ENCODE data around the gene FCHO2.

FCHO2 gene

DNA sequence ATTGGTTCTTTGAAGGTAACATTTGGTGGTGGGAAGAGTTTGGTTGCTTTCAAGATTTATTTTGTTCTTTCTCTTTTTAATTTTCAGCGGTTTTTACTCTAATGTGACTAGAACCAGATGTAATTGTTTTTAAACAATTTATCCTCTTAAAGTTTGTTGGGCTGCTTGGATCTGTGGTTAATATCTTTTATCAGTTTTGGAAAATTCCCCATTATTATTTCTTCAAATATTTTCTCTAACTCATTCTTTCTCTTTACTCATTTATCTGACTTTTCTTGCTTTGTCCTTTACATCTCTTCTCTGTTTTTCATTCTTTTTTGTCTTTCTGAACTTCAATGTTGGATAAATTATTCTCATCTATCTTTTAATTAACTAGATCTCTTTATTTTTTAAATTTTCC is 29.9 kb downstream of the FCHO2 start:
- TF ChIP-seq EZH2phosphoT487 (IDR thresholded peaks at IDR 0.05; ENCODE audit: low read depth) = no peak
- TF ChIP-seq, protein P1, sequence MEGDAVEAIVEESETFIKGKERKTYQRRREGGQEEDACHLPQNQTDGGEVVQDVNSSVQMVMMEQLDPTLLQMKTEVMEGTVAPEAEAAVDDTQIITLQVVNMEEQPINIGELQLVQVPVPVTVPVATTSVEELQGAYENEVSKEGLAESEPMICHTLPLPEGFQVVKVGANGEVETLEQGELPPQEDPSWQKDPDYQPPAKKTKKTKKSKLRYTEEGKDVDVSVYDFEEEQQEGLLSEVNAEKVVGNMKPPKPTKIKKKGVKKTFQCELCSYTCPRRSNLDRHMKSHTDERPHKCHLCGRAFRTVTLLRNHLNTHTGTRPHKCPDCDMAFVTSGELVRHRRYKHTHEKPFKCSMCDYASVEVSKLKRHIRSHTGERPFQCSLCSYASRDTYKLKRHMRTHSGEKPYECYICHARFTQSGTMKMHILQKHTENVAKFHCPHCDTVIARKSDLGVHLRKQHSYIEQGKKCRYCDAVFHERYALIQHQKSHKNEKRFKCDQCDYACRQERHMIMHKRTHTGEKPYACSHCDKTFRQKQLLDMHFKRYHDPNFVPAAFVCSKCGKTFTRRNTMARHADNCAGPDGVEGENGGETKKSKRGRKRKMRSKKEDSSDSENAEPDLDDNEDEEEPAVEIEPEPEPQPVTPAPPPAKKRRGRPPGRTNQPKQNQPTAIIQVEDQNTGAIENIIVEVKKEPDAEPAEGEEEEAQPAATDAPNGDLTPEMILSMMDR (IDR thresholded peaks at IDR 0.05; ENCODE audit: low read depth, low read length) = no peak
- H3K36me3 ChIP-seq (replicated peaks; ENCODE audit: low read depth, low read length) = no peaks in the 10 kb centered on the region
- no peaks in the 10 kb centered on the region for H4K20me1 ChIP-seq (ENCODE audit: insufficient read depth, low read length)
- H3K27me3 ChIP-seq (ENCODE audit: low read depth, low read length) = no peaks in the 10 kb centered on the region
- no peak overlapping the region for H3K9ac ChIP-seq (ENCODE audit: low read length)
- H3K4me1 ChIP-seq (ENCODE audit: low read length) = no peaks in the 10 kb centered on the region
- no peak overlapping the region for H2AFZ ChIP-seq (ENCODE audit: low read depth, low read length)
- H3K4me2 ChIP-seq (ENCODE audit: low read length) = no peak overlapping the region
- no peaks in the 10 kb centered on the region for H3K9me3 ChIP-seq (ENCODE audit: insufficient read depth, low read length)
- H3K79me2 ChIP-seq (ENCODE audit: low read length) = no peaks in the 10 kb centered on the region
- H3K27ac ChIP-seq (ENCODE audit: low read length) = no peak overlapping the region
- H3K4me3 ChIP-seq (ENCODE audit: low read length) = no peak overlapping the region

DNA sequence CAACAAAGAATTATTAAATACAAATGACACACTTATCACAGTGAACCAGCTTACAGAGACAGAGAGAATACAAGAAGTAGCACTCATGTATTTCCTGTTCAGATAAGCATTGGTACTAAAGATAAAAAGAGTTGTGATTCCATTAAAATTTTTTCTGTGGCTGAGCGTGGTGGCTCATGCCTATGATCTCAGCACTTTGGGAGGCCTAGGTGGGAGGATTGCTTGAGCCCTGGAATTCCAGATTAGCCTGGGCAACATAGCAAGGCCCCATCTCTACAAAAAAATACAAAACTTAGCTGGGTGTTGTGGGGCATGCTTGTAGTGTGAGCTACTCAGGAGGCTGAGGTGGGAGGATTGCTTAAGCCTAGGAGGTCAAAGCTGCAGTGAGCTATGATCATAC is 32.9 kb downstream of the FCHO2 start:
- no peaks in the 10 kb centered on the region for H3K27me3 ChIP-seq (ENCODE audit: low read depth, low read length)
- H3K79me2 ChIP-seq (ENCODE audit: low read length) = no peaks in the 10 kb centered on the region
- H4K20me1 ChIP-seq (ENCODE audit: insufficient read depth, low read length) = no peaks in the 10 kb centered on the region
- TF ChIP-seq, protein P1 (IDR thresholded peaks at IDR 0.05; ENCODE audit: low read depth, low read length) = no peak
- TF ChIP-seq EZH2phosphoT487 (IDR thresholded peaks at IDR 0.05; ENCODE audit: low read depth) = no peak
- no peak overlapping the region for H3K9ac ChIP-seq (ENCODE audit: low read length)
- no peak overlapping the region for H3K4me2 ChIP-seq (ENCODE audit: low read length)
- H3K4me3 ChIP-seq (ENCODE audit: low read length) = no peak overlapping the region
- no peaks in the 10 kb centered on the region for H3K4me1 ChIP-seq (ENCODE audit: low read length)
- H2AFZ ChIP-seq (ENCODE audit: low read depth, low read length) = no peak overlapping the region
- H3K27ac ChIP-seq (ENCODE audit: low read length) = no peak overlapping the region
- no peaks in the 10 kb centered on the region for H3K9me3 ChIP-seq (ENCODE audit: insufficient read depth, low read length)
- no peaks in the 10 kb centered on the region for H3K36me3 ChIP-seq (replicated peaks; ENCODE audit: low read depth, low read length)

DNA sequence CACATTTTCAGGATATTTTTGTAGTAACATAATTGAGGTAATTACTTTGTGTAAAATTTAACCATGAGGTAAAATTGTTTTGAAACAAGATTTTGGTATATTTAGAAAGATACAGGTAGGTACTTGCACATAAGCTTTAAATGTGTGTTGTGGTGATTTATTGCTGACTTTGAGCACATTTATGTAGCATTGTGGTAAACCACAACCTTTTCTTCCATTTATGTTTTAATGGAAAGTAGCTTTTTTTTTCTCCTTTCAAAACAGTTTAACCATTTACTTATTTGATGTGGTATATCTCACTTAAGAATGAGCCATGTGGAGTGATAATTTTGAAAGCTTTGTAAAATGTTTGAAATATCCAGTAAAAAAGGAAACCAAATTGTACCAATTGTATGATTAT is 35.6 kb downstream of the FCHO2 start:
- H3K9me3 ChIP-seq (ENCODE audit: insufficient read depth, low read length) = no peaks in the 10 kb centered on the region
- no peaks in the 10 kb centered on the region for H3K79me2 ChIP-seq (ENCODE audit: low read length)
- no peaks in the 10 kb centered on the region for H3K4me1 ChIP-seq (ENCODE audit: low read length)
- H3K9ac ChIP-seq (ENCODE audit: low read length) = no peak overlapping the region
- no peak overlapping the region for H3K4me3 ChIP-seq (ENCODE audit: low read length)
- no peak overlapping the region for H3K4me2 ChIP-seq (ENCODE audit: low read length)
- H4K20me1 ChIP-seq (ENCODE audit: insufficient read depth, low read length) = no peaks in the 10 kb centered on the region
- H2AFZ ChIP-seq (ENCODE audit: low read depth, low read length) = no peak overlapping the region
- no peak overlapping the region for H3K27ac ChIP-seq (ENCODE audit: low read length)
- no peaks in the 10 kb centered on the region for H3K36me3 ChIP-seq (replicated peaks; ENCODE audit: low read depth, low read length)
- no peaks in the 10 kb centered on the region for H3K27me3 ChIP-seq (ENCODE audit: low read depth, low read length)
- TF ChIP-seq EZH2phosphoT487 (IDR thresholded peaks at IDR 0.05; ENCODE audit: low read depth) = no peak
- TF ChIP-seq, protein P1 (IDR thresholded peaks at IDR 0.05; ENCODE audit: low read depth, low read length) = no peak

- Histone ChIP-seq H4K20me1 (ENCODE audit: insufficient read depth, low read length) (no peaks in the 10 kb centered on the region), H3K36me3 (replicated peaks; ENCODE audit: low read depth, low read length) (no peaks in the 10 kb centered on the region), H3K9ac (ENCODE audit: low read length) (no peak overlapping the region)
These were observed 38.7 kb downstream of the FCHO2 start for GRCh38 chr5:72994578-72994977.

More at GRCh38 chr5:72994578-72994977, 38.7 kb downstream of the FCHO2 start:
- Histone ChIP-seq H3K4me3 (ENCODE audit: low read length) (no peak overlapping the region), H3K27ac (ENCODE audit: low read length) (no peak overlapping the region), H3K79me2 (ENCODE audit: low read length) (no peaks in the 10 kb centered on the region), H3K27me3 (ENCODE audit: low read depth, low read length) (no peaks in the 10 kb centered on the region), H2AFZ (ENCODE audit: low read depth, low read length) (no peak overlapping the region), H3K4me1 (ENCODE audit: low read length) (no peaks in the 10 kb centered on the region), H3K9me3 (ENCODE audit: insufficient read depth, low read length) (no peaks in the 10 kb centered on the region), H3K4me2 (ENCODE audit: low read length) (no peak overlapping the region)
- TF ChIP-seq, protein P1 (IDR thresholded peaks at IDR 0.05; ENCODE audit: low read depth, low read length) = no peak
- no peak for TF ChIP-seq EZH2phosphoT487 (IDR thresholded peaks at IDR 0.05; ENCODE audit: low read depth)
